ENCODE measurements around the gene PDHX.

DNA sequence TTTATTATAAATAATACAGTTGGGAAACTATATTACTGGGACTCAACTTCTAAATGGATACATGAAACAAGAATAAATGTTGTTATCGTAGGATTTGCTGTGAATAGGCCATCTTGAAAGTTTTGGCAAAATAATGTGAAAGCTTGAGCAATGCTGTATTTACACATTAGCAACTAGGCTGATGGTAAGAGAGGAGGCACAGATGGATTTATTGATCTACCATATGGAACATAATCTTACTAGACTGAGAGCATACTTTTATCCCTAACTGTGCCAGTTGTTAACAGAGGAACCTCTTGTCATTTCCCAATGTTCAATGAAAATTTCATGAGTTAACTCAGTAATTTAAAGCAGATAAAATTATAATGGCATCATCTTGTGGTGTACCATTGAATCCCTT is 23.0 kb upstream of the PDHX start:
- TF ChIP-seq NFE2L1 (CRISPR knock-in tag; IDR thresholded peaks at IDR 0.05) = no peak
- TF ChIP-seq, protein P1, sequence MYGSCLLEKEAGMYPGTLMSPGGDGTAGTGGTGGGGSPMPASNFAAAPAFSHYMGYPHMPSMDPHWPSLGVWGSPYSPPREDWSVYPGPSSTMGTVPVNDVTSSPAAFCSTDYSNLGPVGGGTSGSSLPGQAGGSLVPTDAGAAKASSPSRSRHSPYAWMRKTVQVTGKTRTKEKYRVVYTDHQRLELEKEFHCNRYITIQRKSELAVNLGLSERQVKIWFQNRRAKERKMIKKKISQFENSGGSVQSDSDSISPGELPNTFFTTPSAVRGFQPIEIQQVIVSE (CRISPR knock-in tag; IDR thresholded peaks at IDR 0.05; ENCODE audit: borderline replicate concordance) = no peak
- no peak for TF ChIP-seq JUN (CRISPR knock-in tag; IDR thresholded peaks at IDR 0.05)
